GM12872 (cell line): ENCODE data around the gene PYCR2.

Source experiments
- CTCF ChIP-seq: IDR thresholded peaks from 3 replicates; pipeline ENCODE4 v1.5.1; 2011; ENCODE audit warnings: low read depth, mild to moderate bottlenecking, low read length, moderate library complexity; ENCODE audit not compliant: insufficient read depth

The PYCR2 gene

DNA sequence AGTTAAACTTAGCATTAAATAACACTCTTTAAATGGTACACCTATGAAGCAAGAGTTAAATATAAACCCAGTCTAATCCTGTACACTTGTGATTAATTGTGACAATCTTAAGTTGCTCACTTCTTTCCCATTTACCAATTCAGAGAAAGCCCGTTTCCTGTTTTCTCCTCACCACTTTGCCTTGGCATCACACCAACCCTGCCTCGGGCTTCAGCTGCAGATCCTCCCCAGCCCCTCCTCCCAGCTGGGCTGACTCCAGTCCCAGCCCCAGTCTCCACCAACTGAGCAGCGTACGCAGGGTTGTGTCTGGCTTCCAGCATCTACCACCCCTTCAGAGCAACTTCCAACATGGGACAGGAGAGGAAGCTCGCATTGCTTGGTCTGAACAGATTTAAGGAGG is 4.1 kb downstream of the PYCR2 start:
- no peak for TF ChIP-seq CTCF

DNA sequence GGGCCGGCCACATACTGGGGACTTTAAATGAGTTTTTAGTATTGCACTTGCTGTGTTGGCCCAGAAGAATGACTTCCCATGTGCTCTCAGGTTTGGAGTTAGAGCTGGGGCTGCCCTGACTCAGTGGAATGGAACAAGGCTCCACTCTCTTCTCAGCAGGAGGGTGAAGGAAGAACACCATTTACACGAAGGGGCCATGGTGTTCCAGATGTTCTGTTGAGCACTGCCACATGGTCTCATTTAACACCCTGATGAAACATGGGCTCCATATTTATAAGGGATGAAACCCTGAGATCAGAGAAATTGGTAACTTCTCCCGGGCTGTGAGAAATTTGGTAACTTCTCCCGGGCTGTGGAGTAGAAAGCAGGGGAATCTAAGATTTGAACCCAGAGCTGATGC is 5.8 kb downstream of the PYCR2 start:
- no peak for TF ChIP-seq CTCF

GRCh38 chr1:225917536-225917935 is 6.5 kb downstream of the PYCR2 start:
- no peak for TF ChIP-seq CTCF

GRCh38 chr1:225917101-225917500 is 6.9 kb downstream of the PYCR2 start:
- TF ChIP-seq CTCF: no peak

GRCh38 chr1:225915538-225915991 is 8.5 kb downstream of the PYCR2 start:
- no peak for TF ChIP-seq CTCF

GRCh38 chr1:225914947-225915346 is 9.1 kb downstream of the PYCR2 start:
- no peak for TF ChIP-seq CTCF

GRCh38 chr1:225914391-225914790 is 9.7 kb downstream of the PYCR2 start:
- TF ChIP-seq CTCF: no peak
